HEK293 (cell line): Measurements from ENCODE around the gene HS3ST5.

Experiments used
- CTCF ChIA-PET: fragments of 350-600 bp; formaldehyde crosslinking; extraction: SDS; loops from one replicate; lab custom pipeline; 2021; ENCODE audit warnings: antibody characterized with exemption; lab: Yijun Ruan, JAX
- POLR2A ChIA-PET: fragments of 300-600 bp; formaldehyde crosslinking; extraction: SDS; loops from one replicate; lab custom pipeline; 2020; ENCODE audit warnings: antibody characterized with exemption, inconsistent platforms; lab: Yijun Ruan, JAX
- H3K27ac ChIP-seq: fragments of 200-500 bp; sonication (Bioruptor generic); 2 replicates; pipeline ENCODE4 v1.5.1; 2014; ENCODE audit warnings: low read depth, low read length, control low read depth, inconsistent platforms; ENCODE audit errors: extremely low read depth
- H3K36me3 ChIP-seq, 2 experiments: fragments of 200-500 bp in 1 of 2; sonication (Bioruptor generic) in 1 of 2; 1 replicate in 1 of 2; 2 replicates in 1 of 2; pipeline ENCODE4 v1.5.1; 2014 to 2017; ENCODE audit warnings: inconsistent platforms in 2 of 2, low read length in 2 of 2; ENCODE audit not compliant: control insufficient read depth in 2 of 2, insufficient read depth in 1 of 2
- H3K4me1 ChIP-seq: fragments of 200-500 bp; sonication (Bioruptor generic); 2 replicates; pipeline ENCODE4 v1.5.1; 2014; ENCODE audit warnings: mild to moderate bottlenecking, low read length, inconsistent platforms; ENCODE audit not compliant: control insufficient read depth, insufficient read depth
- H3K4me3 ChIP-seq: 2 replicates; pipeline ENCODE4 v1.5.1; 2011; ENCODE audit warnings: low read depth, mild to moderate bottlenecking, control low read depth, low read length, moderate library complexity
- H3K9me3 ChIP-seq: fragments of 200-500 bp; sonication (Bioruptor generic); 2 replicates; pipeline ENCODE4 v1.5.1; 2014; ENCODE audit warnings: low read depth, low read length, inconsistent platforms; ENCODE audit not compliant: control insufficient read depth, insufficient read depth
- ELK4 ChIP-seq: IDR thresholded peaks from 2 replicates; pipeline ENCODE4 v1.6.1; 2011; ENCODE audit warnings: mild to moderate bottlenecking, low read depth, low read length, borderline replicate concordance
- FEZF1 ChIP-seq: fragments of 450-650 bp; formaldehyde crosslinking; IDR thresholded peaks from 2 replicates; pipeline ENCODE4 v1.5.1; 2016; ENCODE audit warnings: missing biosample characterization, missing genetic modification characterization
- HIC1 ChIP-seq: fragments of 450-650 bp; formaldehyde crosslinking; IDR thresholded peaks from 2 replicates; pipeline ENCODE4 v1.5.1; 2016; ENCODE audit warnings: missing biosample characterization, missing genetic modification characterization
- KLF8 ChIP-seq: fragments of 450-650 bp; formaldehyde crosslinking; IDR thresholded peaks from 2 replicates; pipeline ENCODE4 v1.5.1; 2016; ENCODE audit warnings: missing biosample characterization, missing genetic modification characterization
- MZF1 ChIP-seq: fragments of 450-650 bp; formaldehyde crosslinking; IDR thresholded peaks from 2 replicates; pipeline ENCODE4 v1.5.1; 2017; ENCODE audit warnings: missing biosample characterization, missing genetic modification characterization, borderline replicate concordance
- OVOL3 ChIP-seq: fragments of 450-650 bp; formaldehyde crosslinking; IDR thresholded peaks from 2 replicates; pipeline ENCODE4 v1.5.1; 2016; ENCODE audit warnings: missing biosample characterization, missing genetic modification characterization
- PRDM1 ChIP-seq: fragments of 450-650 bp; formaldehyde crosslinking; IDR thresholded peaks from 2 replicates; pipeline ENCODE4; 2016; ENCODE audit warnings: missing biosample characterization, missing genetic modification characterization
- TRIM28 ChIP-seq: IDR thresholded peaks from 2 replicates; pipeline ENCODE4 v1.6.1; 2011; ENCODE audit warnings: low read length, control low read depth, borderline replicate concordance
- ZBTB20 ChIP-seq: fragments of 450-650 bp; formaldehyde crosslinking; IDR thresholded peaks from 2 replicates; pipeline ENCODE4 v1.5.1; 2016; ENCODE audit warnings: missing biosample characterization, missing genetic modification characterization
- ZBTB7A ChIP-seq: fragments of 450-650 bp; formaldehyde crosslinking; IDR thresholded peaks from 2 replicates; pipeline ENCODE4 v1.5.1; 2016; ENCODE audit warnings: low read depth, missing biosample characterization, missing genetic modification characterization
- ZFP69B ChIP-seq: fragments of 450-650 bp; formaldehyde crosslinking; IDR thresholded peaks from 2 replicates; pipeline ENCODE4 v1.5.1; 2016; ENCODE audit warnings: missing biosample characterization, missing genetic modification characterization
- ZNF174 ChIP-seq: fragments of 450-650 bp; formaldehyde crosslinking; IDR thresholded peaks from 2 replicates; pipeline ENCODE4 v1.5.0; 2017; ENCODE audit warnings: missing biosample characterization, mild to moderate bottlenecking, missing genetic modification characterization
- ZNF184 ChIP-seq: fragments of 450-650 bp; IDR thresholded peaks from 2 replicates; pipeline ENCODE4 v1.5.1; 2018; ENCODE audit warnings: missing biosample characterization, mild to moderate bottlenecking, missing genetic modification characterization
- ZNF202 ChIP-seq: fragments of 450-650 bp; formaldehyde crosslinking; IDR thresholded peaks from 2 replicates; pipeline ENCODE4 v1.5.1; 2016; ENCODE audit warnings: missing biosample characterization, missing genetic modification characterization, borderline replicate concordance
- ZNF24 ChIP-seq: fragments of 450-650 bp; formaldehyde crosslinking; IDR thresholded peaks from 2 replicates; pipeline ENCODE4 v1.5.1; 2016; ENCODE audit warnings: missing biosample characterization, missing genetic modification characterization
- ZNF426 ChIP-seq: fragments of 450-650 bp; formaldehyde crosslinking; IDR thresholded peaks from 2 replicates; pipeline ENCODE4 v1.5.1; 2017; ENCODE audit warnings: missing biosample characterization, missing genetic modification characterization, mild to moderate bottlenecking, inconsistent platforms, moderate library complexity
- ZNF558 ChIP-seq: fragments of 450-650 bp; formaldehyde crosslinking; IDR thresholded peaks from 2 replicates; pipeline ENCODE4 v1.5.1; 2016; ENCODE audit warnings: missing biosample characterization, missing genetic modification characterization
- ZNF561 ChIP-seq: fragments of 450-650 bp; IDR thresholded peaks from 2 replicates; pipeline ENCODE4 v1.5.1; 2018; ENCODE audit warnings: missing biosample characterization, missing genetic modification characterization, borderline replicate concordance
- ZNF610 ChIP-seq: fragments of 450-650 bp; formaldehyde crosslinking; IDR thresholded peaks from 2 replicates; pipeline ENCODE4 v1.5.1; 2016; ENCODE audit warnings: missing biosample characterization, missing genetic modification characterization, borderline replicate concordance
- ZNF624 ChIP-seq: fragments of 450-650 bp; formaldehyde crosslinking; IDR thresholded peaks from 2 replicates; pipeline ENCODE4 v1.5.1; 2017; ENCODE audit warnings: missing biosample characterization, missing genetic modification characterization
- ZNF645 ChIP-seq: fragments of 450-650 bp; formaldehyde crosslinking; IDR thresholded peaks from 2 replicates; pipeline ENCODE4; 2016; ENCODE audit warnings: missing biosample characterization, missing genetic modification characterization
- ZNF768 ChIP-seq: fragments of 450-650 bp; formaldehyde crosslinking; IDR thresholded peaks from 2 replicates; pipeline ENCODE4 v1.5.1; 2018; ENCODE audit warnings: missing biosample characterization, mild to moderate bottlenecking, missing genetic modification characterization
- ZNF776 ChIP-seq: fragments of 450-650 bp; formaldehyde crosslinking; IDR thresholded peaks from 2 replicates; pipeline ENCODE4 v1.5.0; 2017; ENCODE audit warnings: missing biosample characterization, missing genetic modification characterization, borderline replicate concordance
- ZNF843 ChIP-seq: fragments of 450-650 bp; formaldehyde crosslinking; IDR thresholded peaks from 2 replicates; pipeline ENCODE4 v1.5.1; 2016; ENCODE audit warnings: missing biosample characterization, missing genetic modification characterization
- TF ChIP-seq, protein P1 (sequence below): fragments of 450-650 bp; formaldehyde crosslinking; IDR thresholded peaks from 2 replicates; pipeline ENCODE4 v1.5.1; 2016; ENCODE audit warnings: missing biosample characterization, missing genetic modification characterization, low read depth
- TF ChIP-seq, protein P2 (sequence below): fragments of 450-650 bp; IDR thresholded peaks from 2 replicates; pipeline ENCODE4 v1.5.1; 2018; ENCODE audit warnings: missing biosample characterization, missing genetic modification characterization

Gene HS3ST5

DNA sequence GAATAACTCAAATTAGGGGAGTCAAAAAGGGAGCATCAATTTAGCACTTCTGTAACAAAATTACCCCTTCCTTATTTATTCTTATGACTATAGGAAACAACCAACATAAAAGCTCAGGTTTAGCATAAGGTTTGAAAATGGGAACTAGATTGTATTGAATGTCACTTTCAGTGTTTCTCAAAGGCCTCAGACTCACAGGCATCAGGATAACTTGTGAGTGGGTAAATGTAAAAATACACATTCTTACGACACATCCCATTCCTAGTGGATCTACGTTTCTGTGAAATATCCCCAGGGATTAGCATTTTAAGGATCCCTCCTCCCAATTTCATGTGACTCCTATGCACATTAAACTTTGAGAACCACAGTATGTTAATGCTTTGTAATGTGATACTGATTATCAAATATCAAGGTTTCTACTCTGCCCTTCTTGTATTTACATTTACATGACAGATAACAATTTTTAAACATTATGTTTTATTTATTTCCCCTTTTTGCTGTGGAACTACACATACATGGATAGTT lies 114.8 kb downstream of the HS3ST5 start:
- POLR2A ChIA-PET, result no interaction called here
- H3K4me1 ChIP-seq, result no peaks in the 10 kb centered on the region

DNA sequence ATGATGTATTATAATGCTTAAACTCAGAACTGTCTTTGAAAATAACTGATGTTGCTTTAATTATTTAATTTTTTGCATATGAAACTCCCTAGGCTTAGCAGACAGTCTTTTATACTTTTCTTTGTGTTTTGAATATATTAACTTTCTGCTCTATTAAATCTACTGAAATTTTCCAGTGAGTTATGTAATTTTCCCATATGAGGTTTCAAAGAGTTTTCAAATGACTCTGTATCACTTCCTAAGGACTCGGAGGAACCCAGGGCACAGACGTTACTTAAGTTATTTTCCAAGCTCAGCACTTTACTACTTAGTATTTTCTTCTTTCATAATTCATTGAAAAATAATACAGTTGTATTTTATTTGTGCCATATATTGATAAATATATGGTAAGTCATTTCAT lies 122.6 kb downstream of the HS3ST5 start:
- POLR2A ChIA-PET, result no interaction called here
- CTCF ChIA-PET, result interaction anchor here (0.6 kb wide), 1 partner anchor 83 kb away, joined by 3 read pairs; no protein-coding TSS in a partner anchor

More for the DNA sequence above, 114.8 kb downstream of the HS3ST5 start:
- H3K4me3 ChIP-seq, result no peak overlapping the region
- CTCF ChIA-PET, result interaction anchor here (0.6 to 0.9 kb wide), 2 partner anchors 120 to 507 kb away, joined by 3 read pairs; no protein-coding TSS in a partner anchor
- H3K36me3 ChIP-seq, result no peaks in the 10 kb centered on the region
- H3K9me3 ChIP-seq, result no peaks in the 10 kb centered on the region
- TF ChIP-seq OVOL3 (tag by site-specific recombination), result no peak
- TF ChIP-seq ZNF610 (tag by site-specific recombination), result no peak
- TF ChIP-seq ZNF624, result no peak
- no peak for TF ChIP-seq ZNF426
- TF ChIP-seq PRDM1 (tag by site-specific recombination), result no peak
- no peak for TF ChIP-seq ZNF202 (tag by site-specific recombination)
- TF ChIP-seq, protein P1, sequence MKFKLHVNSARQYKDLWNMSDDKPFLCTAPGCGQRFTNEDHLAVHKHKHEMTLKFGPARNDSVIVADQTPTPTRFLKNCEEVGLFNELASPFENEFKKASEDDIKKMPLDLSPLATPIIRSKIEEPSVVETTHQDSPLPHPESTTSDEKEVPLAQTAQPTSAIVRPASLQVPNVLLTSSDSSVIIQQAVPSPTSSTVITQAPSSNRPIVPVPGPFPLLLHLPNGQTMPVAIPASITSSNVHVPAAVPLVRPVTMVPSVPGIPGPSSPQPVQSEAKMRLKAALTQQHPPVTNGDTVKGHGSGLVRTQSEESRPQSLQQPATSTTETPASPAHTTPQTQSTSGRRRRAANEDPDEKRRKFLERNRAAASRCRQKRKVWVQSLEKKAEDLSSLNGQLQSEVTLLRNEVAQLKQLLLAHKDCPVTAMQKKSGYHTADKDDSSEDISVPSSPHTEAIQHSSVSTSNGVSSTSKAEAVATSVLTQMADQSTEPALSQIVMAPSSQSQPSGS (tag by site-specific recombination), result no peak
- no peak for TF ChIP-seq TRIM28
- no peak for TF ChIP-seq FEZF1
- TF ChIP-seq, protein P2, sequence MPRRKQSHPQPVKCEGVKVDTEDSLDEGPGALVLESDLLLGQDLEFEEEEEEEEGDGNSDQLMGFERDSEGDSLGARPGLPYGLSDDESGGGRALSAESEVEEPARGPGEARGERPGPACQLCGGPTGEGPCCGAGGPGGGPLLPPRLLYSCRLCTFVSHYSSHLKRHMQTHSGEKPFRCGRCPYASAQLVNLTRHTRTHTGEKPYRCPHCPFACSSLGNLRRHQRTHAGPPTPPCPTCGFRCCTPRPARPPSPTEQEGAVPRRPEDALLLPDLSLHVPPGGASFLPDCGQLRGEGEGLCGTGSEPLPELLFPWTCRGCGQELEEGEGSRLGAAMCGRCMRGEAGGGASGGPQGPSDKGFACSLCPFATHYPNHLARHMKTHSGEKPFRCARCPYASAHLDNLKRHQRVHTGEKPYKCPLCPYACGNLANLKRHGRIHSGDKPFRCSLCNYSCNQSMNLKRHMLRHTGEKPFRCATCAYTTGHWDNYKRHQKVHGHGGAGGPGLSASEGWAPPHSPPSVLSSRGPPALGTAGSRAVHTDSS, result no peak
- no peak for TF ChIP-seq ZNF24 (tag by site-specific recombination)
- no peak for TF ChIP-seq ZNF645
- TF ChIP-seq HIC1 (tag by site-specific recombination), result no peak
- no peak for TF ChIP-seq MZF1 (tag by site-specific recombination)
- TF ChIP-seq ZNF561 (tag by site-specific recombination), result no peak
- TF ChIP-seq KLF8 (tag by site-specific recombination), result no peak
- TF ChIP-seq ZNF174, result no peak
- no peak overlapping the region for H3K27ac ChIP-seq

More for the DNA sequence above, 122.6 kb downstream of the HS3ST5 start:
- H3K9me3 ChIP-seq, result no peaks in the 10 kb centered on the region
- no peaks in the 10 kb centered on the region for H3K4me1 ChIP-seq
- H3K36me3 ChIP-seq, result no peaks in the 10 kb centered on the region
- TF ChIP-seq ZBTB20, result no peak
- no peak for TF ChIP-seq ZFP69B
- no peak for TF ChIP-seq ZNF843 (tag by site-specific recombination)
- no peak for TF ChIP-seq FEZF1
- no peak for TF ChIP-seq ZNF776 (tag by site-specific recombination)
- TF ChIP-seq ZNF768 (tag by site-specific recombination), result no peak
- no peak for TF ChIP-seq KLF8 (tag by site-specific recombination)
- no peak for TF ChIP-seq ZNF558 (tag by site-specific recombination)
- TF ChIP-seq ZBTB7A (tag by site-specific recombination), result no peak
- no peak for TF ChIP-seq ELK4
- TF ChIP-seq ZNF184 (tag by site-specific recombination), result no peak
- H3K27ac ChIP-seq, result no peak overlapping the region
- no peak overlapping the region for H3K4me3 ChIP-seq
